ENCODE data around the gene IMP3. TPM values are rescaled to one million over a fixed set of nuclear protein-coding genes. Genes with fewer than 3 reads are reported as not detected.
A peak's percentile ranks its signal among the peaks of the same experiment; 100 is the strongest.

The IMP3 gene
- total RNA-seq, 1 donor from 2014 or later: 215 TPM

DNA sequence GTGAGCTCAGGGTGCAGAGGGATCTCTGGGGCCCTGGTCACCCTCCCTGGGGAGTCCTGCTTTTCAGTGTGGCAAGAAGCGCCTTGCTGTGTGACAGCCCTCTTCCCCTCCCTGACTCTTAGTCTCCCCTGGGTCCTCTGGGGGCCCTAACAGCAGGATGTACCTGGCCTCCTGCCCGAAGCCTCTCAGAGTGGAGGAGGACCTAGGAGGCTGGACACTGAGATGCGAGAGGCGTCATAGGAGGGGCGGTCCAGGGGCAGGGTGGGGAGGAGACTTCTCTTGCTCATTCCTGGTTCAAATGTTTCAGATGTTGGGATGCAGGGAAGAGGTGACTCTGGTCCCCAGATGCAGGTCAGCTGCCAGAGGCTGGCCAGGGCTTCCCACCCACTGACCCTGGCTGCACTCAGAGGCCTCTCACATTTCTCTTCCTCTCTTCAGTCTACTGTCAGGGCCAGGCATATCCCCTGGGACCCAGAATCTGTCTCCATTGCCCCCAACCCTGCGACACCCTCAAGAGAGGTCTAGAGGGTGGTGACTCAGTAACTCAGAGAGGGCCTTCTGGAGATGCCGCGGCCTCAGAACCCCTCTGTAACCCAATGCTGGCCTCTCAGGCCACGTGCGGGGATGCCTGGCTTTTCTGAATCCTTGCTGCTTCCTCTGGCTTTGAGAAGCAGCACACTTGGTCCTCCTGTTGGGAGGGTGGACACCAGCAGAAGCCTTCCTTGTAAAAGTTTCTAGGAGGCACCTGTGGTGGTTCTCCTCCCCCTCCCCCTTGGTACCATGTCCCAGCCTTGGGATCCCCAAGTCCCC, 33.6 kb upstream of the IMP3 start:
- Histone ChIP-seq H3K36me3 (ENCODE audit: control insufficient read depth, insufficient read depth, low read length) (no peaks in the 10 kb centered on the region), H3K27me3 (ENCODE audit: control insufficient read depth, insufficient read depth, low read length) (no peaks in the 10 kb centered on the region), H3K4me3 (ENCODE audit: low read depth, low read length) (no peak overlapping the region)
- no peak for FAIRE-seq
- TF ChIP-seq, protein P1, sequence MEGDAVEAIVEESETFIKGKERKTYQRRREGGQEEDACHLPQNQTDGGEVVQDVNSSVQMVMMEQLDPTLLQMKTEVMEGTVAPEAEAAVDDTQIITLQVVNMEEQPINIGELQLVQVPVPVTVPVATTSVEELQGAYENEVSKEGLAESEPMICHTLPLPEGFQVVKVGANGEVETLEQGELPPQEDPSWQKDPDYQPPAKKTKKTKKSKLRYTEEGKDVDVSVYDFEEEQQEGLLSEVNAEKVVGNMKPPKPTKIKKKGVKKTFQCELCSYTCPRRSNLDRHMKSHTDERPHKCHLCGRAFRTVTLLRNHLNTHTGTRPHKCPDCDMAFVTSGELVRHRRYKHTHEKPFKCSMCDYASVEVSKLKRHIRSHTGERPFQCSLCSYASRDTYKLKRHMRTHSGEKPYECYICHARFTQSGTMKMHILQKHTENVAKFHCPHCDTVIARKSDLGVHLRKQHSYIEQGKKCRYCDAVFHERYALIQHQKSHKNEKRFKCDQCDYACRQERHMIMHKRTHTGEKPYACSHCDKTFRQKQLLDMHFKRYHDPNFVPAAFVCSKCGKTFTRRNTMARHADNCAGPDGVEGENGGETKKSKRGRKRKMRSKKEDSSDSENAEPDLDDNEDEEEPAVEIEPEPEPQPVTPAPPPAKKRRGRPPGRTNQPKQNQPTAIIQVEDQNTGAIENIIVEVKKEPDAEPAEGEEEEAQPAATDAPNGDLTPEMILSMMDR (IDR thresholded peaks at IDR 0.05; ENCODE audit: insufficient read depth, low read length, severe bottlenecking): no peak
- DNase-seq (ENCODE audit: low read depth): peak; percentile 63

DNA sequence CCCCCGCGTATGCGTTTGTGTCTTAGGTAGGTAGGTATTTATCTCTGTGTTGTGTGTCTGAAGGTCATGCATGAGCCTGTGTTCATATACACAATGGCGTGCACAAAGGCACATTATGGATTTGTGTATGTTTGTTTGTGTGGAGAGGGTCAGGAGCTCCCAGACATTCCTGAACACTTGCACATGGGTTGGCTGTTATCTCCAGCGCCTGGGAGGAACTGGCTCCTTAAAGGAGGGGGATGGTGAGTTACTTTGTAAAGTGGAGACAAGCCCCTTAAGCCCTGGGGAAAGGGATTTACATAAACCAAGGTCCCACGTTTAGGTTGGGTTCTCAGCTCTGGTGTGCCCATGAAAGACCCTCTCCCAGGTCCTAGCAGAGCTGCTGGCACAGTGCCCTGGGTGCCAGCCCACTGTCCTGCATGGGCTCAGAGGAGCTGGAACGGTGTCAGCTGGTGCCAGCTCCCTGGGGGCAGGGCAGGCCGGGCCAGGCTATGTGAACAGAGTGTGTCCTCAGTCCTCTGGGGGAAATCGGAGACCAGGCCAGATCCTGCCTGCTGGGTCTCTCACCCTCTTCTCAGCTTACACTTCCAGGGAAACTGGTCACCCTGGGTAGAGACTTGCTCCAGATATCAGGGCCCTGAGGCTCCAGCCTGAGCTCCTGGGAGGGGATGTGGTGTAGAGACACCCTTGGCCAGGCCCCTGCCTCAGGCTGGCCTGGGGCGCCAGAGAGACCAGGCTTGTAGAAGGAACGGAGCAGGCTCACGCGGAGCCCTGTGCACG, 32.8 kb upstream of the IMP3 start:
- TF ChIP-seq, protein P1 (IDR thresholded peaks at IDR 0.05; ENCODE audit: insufficient read depth, low read length, severe bottlenecking): no peak
- Histone ChIP-seq H3K27me3 (ENCODE audit: control insufficient read depth, insufficient read depth, low read length) (no peaks in the 10 kb centered on the region), H3K36me3 (ENCODE audit: control insufficient read depth, insufficient read depth, low read length) (no peaks in the 10 kb centered on the region), H3K4me3 (ENCODE audit: low read depth, low read length) (no peak overlapping the region)
- DNase-seq (ENCODE audit: low read depth) (peak; percentile 81), FAIRE-seq (peak; percentile 28)

- Histone ChIP-seq H3K36me3 (ENCODE audit: control insufficient read depth, insufficient read depth, low read length) (peaks cover 1% of the 10 kb centered on the region), H3K4me3 (ENCODE audit: low read depth, low read length) (no peak overlapping the region), H3K27me3 (ENCODE audit: control insufficient read depth, insufficient read depth, low read length) (no peaks in the 10 kb centered on the region)
- DNase-seq (ENCODE audit: low read depth) (no peak), FAIRE-seq (peak; percentile 23)
- TF ChIP-seq, protein P1 (IDR thresholded peaks at IDR 0.05; ENCODE audit: insufficient read depth, low read length, severe bottlenecking): no peak
These were observed 31.9 kb upstream of the IMP3 start for GRCh38 chr15:75671730-75672602.

DNA sequence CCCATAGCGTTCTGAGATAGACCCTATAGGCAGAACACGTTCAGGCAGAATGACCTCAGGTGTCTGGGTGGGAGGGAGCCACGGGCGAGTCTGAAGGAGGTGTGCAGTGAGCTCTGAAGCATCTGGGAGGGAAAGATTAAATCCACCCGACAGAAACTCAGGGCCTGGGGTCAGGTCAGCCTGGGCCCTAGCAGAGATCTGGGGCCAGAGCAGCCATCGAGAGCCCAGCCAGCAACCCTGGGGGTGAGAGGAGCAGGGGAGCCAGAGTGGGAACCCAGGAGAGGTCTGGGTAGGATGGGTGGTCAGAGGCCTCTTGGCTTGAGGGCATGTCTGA, 29.8 kb upstream of the IMP3 start:
- no peak overlapping the region for H3K4me3 ChIP-seq (ENCODE audit: low read depth, low read length)
- no peaks in the 10 kb centered on the region for H3K27me3 ChIP-seq (ENCODE audit: control insufficient read depth, insufficient read depth, low read length)
- TF ChIP-seq, protein P1 (IDR thresholded peaks at IDR 0.05; ENCODE audit: insufficient read depth, low read length, severe bottlenecking): no peak
- FAIRE-seq (no peak), DNase-seq (ENCODE audit: low read depth) (no peak)
- peaks cover 1% of the 10 kb centered on the region for H3K36me3 ChIP-seq (ENCODE audit: control insufficient read depth, insufficient read depth, low read length)

DNA sequence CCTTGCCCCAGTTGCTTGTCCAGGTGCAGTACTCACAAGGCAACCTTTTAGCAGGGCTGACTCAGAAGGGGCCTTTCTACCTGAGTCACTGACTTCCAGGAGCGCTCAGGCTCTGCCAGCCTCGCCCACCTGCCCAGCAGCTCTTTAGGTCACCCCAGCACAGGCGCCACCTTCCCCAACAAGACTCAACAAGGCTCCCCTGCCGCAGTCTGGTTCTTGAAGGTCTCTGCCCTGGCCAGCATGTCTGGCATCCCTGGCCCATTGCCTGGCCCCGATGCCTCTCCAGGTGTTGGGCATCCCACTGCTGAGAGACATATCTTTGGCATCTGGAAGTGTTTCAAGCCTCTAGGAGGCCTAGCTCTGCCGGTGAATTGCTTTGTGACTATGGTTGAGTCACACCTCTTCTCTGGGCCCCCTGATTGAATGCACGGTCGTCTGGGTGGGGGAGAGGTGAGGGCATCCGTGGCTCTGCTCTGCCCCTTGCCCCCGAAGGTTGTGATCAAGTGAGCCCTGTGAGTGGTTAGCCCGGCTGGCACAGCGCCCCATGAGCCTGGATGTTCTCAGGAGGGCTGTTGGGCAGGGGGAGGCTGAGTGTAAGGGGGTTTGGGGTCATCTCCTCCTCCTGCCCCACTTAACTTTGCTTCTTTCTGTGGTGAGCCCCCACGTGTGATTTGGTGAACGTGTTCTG, 29.3 kb upstream of the IMP3 start:
- DNase-seq (ENCODE audit: low read depth) (peak; percentile 99), FAIRE-seq (peak; percentile 84)
- no peak overlapping the region for H3K4me3 ChIP-seq (ENCODE audit: low read depth, low read length)
- peaks cover 1% of the 10 kb centered on the region for H3K36me3 ChIP-seq (ENCODE audit: control insufficient read depth, insufficient read depth, low read length)
- no peaks in the 10 kb centered on the region for H3K27me3 ChIP-seq (ENCODE audit: control insufficient read depth, insufficient read depth, low read length)
- TF ChIP-seq, protein P1 (IDR thresholded peaks at IDR 0.05; ENCODE audit: insufficient read depth, low read length, severe bottlenecking): no peak
